AG10803 (cell line): ENCODE data around the gene CLSTN2.

ENCODE experiments used
- DNase-seq: peaks from one replicate; pipeline ENCODE4 v3.0.0; 2010; ENCODE audit warnings: low read depth
- H3K4me3 ChIP-seq: 2 replicates; pipeline ENCODE4 v1.5.1; 2011; ENCODE audit warnings: mild to moderate bottlenecking, low read length, control low read depth
- CTCF ChIP-seq: conservative IDR thresholded peaks from 2 replicates; pipeline ENCODE4 v1.5.1; 2011; ENCODE audit warnings: mild to moderate bottlenecking, low read length, control low read depth, inconsistent platforms

The CLSTN2 gene

GRCh38 chr3:140276703-140277102 is 341.7 kb downstream of the CLSTN2 start:
- TF ChIP-seq CTCF = peak; percentile 41; the same call in 1 of the 2 replicates
- H3K4me3 ChIP-seq = no peak overlapping the region
- DNase-seq = peak; percentile 35

DNA sequence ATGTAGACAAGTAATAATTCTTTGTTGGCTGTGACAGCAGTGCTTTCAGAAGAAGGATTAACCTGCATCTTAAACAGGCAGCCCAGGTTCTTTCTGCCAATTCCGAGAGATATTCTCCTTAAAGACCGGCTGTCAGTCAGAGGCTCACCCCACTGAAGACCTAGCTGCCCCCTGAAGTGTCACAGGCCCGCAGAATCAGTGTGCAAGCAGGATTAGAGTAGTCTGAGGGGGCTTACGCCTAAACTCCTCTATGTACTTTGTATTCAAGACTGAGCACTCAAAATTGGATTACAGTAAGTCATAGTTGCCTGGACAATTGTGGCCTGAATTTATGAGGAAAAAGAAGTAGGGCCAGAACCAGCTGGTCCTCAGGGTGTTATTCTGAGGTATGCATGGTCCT is 342.9 kb downstream of the CLSTN2 start:
- DNase-seq = no peak
- no peak for TF ChIP-seq CTCF
- H3K4me3 ChIP-seq = no peak overlapping the region

- TF ChIP-seq CTCF = no peak
- DNase-seq = no peak
- H3K4me3 ChIP-seq = no peak overlapping the region
Observed at GRCh38 chr3:140284372-140284771, 349.4 kb downstream of the CLSTN2 start.

DNA sequence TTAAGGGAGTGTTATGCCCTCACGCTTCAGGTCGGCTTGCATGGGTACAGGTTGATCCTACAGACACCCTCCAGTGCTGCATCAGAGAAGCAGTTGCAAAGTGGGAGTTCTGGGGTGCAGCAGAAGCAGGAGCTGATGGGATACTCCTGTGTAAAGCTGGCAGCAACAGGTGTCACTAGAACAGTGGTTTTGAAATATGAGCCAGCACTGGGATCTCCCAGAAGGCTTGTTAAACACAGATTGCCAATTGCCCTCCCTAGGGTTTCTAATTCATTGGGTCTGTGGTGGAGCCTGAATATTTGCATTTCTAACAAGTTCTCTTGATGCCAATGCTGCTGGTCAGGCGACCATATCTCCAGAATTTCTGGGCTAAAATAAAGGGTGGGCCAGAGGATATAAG is 350.4 kb downstream of the CLSTN2 start:
- DNase-seq = no peak
- H3K4me3 ChIP-seq = no peak overlapping the region
- TF ChIP-seq CTCF = no peak

DNA sequence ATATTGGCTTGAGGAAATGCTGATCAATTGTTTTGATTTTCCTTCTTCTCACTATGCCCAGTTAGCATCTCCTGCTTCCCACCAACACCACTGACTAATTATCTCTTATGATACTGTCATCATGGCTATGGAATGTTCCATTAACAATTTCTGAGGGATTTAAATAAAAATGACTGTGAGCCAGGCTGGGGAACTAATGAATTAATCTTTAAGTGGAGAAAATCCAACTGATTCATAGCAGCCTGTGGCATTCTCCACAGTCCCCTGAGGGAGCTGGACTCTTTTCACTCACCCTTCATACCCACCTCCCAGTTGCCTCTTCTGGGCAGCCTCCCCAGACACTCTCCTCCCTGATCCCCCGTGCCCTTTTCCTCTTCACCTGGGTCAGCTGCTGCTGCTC is 353.6 kb downstream of the CLSTN2 start:
- peak; percentile 34 for DNase-seq
- H3K4me3 ChIP-seq = no peak overlapping the region
- TF ChIP-seq CTCF = no peak

GRCh38 chr3:140290105-140290504 is 355.1 kb downstream of the CLSTN2 start:
- peak; percentile 13 for DNase-seq
- H3K4me3 ChIP-seq = no peak overlapping the region
- TF ChIP-seq CTCF = no peak

DNA sequence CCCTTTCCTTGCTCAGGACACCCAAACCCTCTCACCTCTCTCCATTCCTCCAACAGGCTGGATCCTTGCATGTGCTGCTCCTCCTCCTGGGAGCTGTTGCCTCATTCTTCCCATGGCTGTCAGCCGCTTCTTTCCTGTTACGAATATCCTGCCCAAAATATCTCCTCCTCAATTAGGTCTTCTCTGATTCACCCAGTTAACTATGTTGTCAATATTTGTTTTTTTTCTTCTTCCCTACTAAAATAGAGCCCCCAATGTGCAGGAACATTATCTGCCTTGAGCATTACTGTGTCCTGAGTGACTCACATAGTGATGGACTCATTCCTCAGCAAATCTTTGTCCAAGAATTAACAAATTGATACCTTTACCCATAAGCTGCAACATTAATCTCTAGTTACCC is 357.2 kb downstream of the CLSTN2 start:
- peak; percentile 53 for DNase-seq
- H3K4me3 ChIP-seq = no peak overlapping the region
- TF ChIP-seq CTCF = no peak
